AG08395 (cell line): ENCODE results near the gene FAM20B.
"Not testable (repeated sequence)": the region's sequence is repeated elsewhere in the genome, so short reads cannot be mapped to it uniquely, and the experiment has no call there.

Experiments used
- DNase-seq: peaks from one replicate; pipeline ENCODE4 v3.0.0; 2012; ENCODE audit warnings: mixed read lengths, low spot score

The FAM20B gene

GRCh38 chr1:179025125-179025974, at the start of gene FAM20B:
FAM20B (plus strand) TSS chr1:179025894; CDS start chr1:179043848, 17,954 bp downstream.
- DNase-seq, result peak; percentile 99

GRCh38 chr1:178976541-178976940, 49.2 kb upstream of the FAM20B start:
- no peak for DNase-seq

GRCh38 chr1:178986204-178986603, 39.5 kb upstream of the FAM20B start:
- no peak for DNase-seq

- not testable (repeated sequence) for DNase-seq
Observed at GRCh38 chr1:178988198-178988597, 37.5 kb upstream of the FAM20B start.

- no peak for DNase-seq
Observed at GRCh38 chr1:178993559-178993958, 32.1 kb upstream of the FAM20B start.

- no peak for DNase-seq
Observed at GRCh38 chr1:178997428-178997827, 28.3 kb upstream of the FAM20B start.

- no peak for DNase-seq
Observed at GRCh38 chr1:178998295-178998694, 27.4 kb upstream of the FAM20B start.

GRCh38 chr1:178999061-178999460, 26.6 kb upstream of the FAM20B start:
- no peak for DNase-seq

- DNase-seq, result no peak
Observed at GRCh38 chr1:179001451-179001850, 24.2 kb upstream of the FAM20B start.

- DNase-seq, result not testable (repeated sequence)
Observed at GRCh38 chr1:179002064-179002463, 23.6 kb upstream of the FAM20B start.

- peak; percentile 55 for DNase-seq
Observed at GRCh38 chr1:179002552-179003345, 22.9 kb upstream of the FAM20B start.

GRCh38 chr1:179003512-179004066, 22.1 kb upstream of the FAM20B start:
- DNase-seq, result no peak

- DNase-seq, result no peak
Observed at GRCh38 chr1:179007233-179007632, 18.5 kb upstream of the FAM20B start.

- no peak for DNase-seq
Observed at GRCh38 chr1:179010671-179011070, 15.0 kb upstream of the FAM20B start.

- no peak for DNase-seq
Observed at GRCh38 chr1:179012038-179012437, 13.7 kb upstream of the FAM20B start.

- DNase-seq, result no peak
Observed at GRCh38 chr1:179014123-179014522, 11.6 kb upstream of the FAM20B start.

GRCh38 chr1:179015396-179015795, 10.3 kb upstream of the FAM20B start:
- DNase-seq, result no peak

- peak; percentile 94 for DNase-seq
Observed at GRCh38 chr1:179016706-179017382, 8.8 kb upstream of the FAM20B start.

- DNase-seq, result peak; percentile 57
Observed at GRCh38 chr1:179017383-179018326, 8.0 kb upstream of the FAM20B start.

- no peak for DNase-seq
Observed at GRCh38 chr1:179021873-179022272, 3.8 kb upstream of the FAM20B start.
